NCI-H774 (cell line): ENCODE data around the gene KCTD19.
"Not testable (repeated sequence)": the region's sequence is repeated elsewhere in the genome, so short reads cannot be mapped to it uniquely, and the experiment has no call there.

ENCODE experiments used
- DNase-seq: peaks from one replicate; lab custom pipeline; 2025; lab: John Stamatoyannopoulos, UW

The KCTD19 gene

DNA sequence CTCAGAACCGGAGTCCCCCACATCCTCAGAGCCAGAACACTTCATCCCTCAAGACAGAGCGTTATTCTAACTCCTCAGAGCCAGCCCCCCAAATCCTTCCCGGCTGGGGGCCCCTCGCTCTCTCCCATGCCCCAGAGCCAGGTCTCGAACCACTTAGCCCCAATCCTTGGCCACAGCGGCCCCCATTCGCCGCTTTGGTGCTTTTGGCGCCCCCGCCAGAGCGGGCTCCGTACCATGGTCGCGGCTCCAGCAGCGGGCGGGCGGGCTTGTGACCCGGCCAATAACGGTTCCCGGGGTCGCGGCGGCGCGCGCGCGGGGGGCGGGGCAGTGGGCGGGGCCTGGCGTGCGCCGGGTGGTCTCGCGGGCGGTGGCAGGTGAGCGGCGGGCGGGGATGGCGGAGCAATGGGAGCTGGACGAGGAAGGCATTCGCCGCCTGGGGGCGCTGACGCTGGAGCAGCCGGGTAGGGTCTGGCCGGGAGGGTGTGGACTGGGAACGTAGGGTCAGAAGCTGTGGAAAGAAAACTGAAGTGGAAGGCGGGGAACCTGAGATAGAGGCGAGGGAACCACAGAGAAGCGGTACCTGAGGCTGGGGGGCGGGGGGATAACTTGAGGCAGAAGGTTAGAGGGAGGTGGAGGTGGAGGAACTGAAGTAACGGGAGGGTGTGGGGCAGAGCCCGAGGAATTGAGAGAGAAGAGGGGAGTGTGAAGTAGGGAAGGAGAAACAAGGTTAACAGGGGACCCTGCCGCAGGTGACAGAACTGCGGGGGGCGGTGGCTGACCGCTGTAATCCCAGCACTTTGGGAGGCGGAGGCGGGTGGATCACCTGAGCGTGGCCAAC, at the start of gene KCTD19, which contains the start of gene LRRC36:
Gene KCTD19, minus strand, starts transcription at position 270 of the 838 bp plus-strand sequence. Its CDS starts 34 bp downstream, at position 236.
Gene LRRC36, plus strand, starts transcription at position 344 of the 838 bp plus-strand sequence. Its CDS starts 48 bp downstream, at position 392.
- DNase-seq = peak; percentile 54

DNA sequence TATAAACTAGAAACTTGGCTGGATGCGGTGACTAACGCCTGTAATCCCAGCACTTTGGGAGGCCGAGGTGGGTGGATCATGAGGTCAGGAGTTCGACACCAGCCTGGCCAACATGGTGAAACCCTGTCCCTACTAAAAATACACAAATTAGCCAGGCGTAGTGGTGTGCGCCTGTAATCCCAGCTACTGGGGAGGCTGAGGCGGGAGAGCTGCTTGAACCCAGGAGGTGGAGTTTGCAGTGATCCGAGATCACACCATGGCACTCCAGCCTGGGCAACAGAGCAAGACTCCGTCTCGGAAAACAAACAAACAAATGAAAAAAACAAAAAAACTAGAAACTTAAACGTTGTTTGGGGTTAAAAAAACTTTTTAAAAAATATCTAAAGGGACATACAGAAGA, 49.5 kb upstream of the KCTD19 start:
- not testable (repeated sequence) for DNase-seq

DNA sequence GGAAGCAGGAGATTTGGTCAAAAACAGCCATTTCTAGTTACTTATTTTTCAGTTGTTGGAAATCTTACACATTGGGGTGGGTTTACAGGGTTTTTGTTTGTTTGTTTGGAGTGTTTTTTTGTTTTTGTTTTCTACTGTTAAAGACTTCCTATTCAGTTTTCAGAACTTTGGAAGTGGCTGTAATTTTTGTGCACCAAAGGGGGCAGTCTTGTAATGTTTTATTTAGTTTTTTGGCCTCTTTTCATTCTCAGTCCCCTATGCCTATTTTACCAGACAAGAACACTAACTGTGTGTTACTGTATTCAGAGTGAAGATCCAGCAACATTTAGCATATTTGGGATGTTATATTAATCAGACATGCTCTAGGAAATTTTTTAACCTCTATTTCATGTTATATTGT, 46.1 kb upstream of the KCTD19 start:
- DNase-seq = no peak

DNA sequence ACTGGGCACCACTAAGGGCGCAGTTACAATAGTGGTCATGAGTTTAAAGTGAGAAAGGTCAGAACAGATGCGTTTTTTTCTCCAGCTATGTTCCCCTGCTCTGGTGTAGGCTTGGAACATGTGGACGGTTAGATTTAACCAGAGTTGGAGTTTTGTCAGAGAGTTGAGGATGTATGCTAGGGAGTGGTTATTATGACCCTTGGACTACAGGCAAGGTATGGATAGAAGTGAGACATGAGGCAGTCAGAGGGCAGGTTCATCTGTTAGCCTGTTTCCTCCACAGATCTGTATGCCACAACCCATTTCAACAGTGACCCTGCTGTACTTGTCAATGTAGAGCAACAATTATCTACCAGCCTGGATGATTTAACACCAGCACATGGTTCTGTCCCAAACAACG, 44.1 kb upstream of the KCTD19 start:
- no peak for DNase-seq

DNA sequence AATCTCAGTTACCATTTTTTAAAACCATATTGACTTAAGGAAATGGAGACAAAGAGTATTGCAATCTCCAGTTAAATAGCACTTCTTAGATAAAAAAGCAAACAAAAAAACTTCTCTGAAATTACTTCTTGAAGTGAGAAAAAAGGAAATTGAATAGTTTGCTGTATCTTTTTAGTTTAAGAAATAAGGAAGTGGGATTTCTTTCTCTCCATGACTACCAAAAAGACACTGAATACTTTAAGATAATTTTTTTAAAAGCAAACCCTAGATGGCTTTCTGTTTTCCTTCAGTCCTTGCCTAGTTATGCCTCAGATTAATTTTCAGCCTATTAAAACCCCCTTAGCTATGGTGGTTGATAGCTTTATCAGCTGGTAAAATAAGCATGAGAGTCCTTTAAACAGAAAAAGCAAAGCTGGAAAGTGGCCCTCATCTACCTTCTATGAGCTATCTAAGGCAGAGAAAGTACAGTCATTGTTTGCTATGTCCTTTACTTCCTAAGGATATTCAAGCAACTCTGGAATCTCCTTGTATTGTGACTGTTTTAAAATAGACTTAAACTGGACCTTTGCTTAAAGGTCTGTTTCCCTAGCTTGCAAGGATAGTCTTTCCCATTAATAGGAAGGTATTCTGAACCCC, 38.2 kb upstream of the KCTD19 start:
- DNase-seq = no peak

DNA sequence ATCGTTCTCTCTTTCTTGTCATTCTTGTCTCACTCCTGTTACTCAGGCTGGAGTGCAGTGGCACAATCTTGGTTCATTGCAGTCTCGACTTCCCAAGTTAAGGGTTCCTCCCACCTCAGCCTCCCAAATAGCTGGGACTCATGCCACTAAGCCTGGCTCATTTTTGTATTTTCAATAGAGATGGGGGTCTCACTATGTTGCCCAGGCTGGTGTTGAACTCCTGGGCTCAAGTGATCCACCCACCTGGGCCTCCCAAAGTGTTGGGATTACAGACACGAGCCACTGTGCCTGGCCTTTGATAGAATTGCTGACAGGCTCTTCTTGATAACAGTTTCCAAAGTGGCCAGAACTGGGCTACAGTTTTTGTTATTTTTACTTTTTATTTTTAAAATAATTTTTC, 34.5 kb upstream of the KCTD19 start:
- no peak for DNase-seq

DNA sequence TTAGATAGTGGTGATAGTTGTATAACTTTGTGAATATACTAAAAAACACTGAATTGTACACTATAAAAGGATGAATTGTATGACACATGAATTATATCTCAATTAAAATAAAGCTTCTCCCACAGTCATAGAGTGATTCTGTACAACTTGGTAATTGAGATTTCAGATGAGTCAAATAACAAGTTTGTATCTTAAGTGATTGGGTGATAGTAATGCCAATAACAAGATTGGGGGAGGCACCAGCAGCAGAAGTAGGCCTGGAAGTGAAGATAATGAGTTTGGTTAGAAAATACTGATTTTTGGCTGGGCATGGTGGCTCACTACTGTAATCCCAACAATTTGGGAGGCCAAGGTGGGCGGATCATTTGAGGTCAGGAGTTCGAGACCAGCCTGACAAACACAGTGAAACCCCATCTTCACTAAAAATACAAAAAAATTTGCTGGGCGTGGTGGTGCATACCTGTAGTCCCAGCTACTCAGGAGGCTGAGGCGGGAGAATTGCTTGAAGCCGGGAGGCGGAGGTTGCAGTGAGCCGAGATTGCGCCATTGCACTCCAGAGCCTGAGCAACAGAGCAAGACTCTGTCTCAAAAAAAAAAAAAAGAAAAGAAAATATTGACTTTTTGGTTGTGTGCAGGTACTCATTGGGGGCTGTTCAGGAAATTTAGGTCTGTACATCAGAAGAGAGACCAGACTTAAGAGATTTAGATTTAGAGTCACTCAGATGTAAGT, 33.2 kb upstream of the KCTD19 start:
- not testable (repeated sequence) for DNase-seq

DNA sequence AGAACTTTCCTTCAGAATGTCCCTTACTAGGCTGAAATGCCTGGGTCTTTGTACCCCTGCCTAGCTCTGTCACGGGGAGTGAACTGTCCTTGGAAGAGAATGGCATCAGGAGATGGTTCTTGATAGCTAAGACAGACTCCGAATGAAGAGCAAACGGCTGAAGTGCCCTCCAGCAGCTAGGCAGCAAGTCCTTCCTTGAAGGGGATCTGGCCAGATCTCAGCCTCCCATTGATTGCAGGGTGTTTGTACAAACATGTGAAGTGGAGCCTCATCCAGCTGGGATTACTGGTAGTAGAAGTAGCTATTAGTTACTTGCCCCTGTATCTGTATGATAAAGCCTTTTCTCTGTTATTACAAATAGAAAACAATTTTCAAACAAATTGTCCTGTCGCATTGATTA, 31.0 kb upstream of the KCTD19 start:
- DNase-seq = no peak

DNA sequence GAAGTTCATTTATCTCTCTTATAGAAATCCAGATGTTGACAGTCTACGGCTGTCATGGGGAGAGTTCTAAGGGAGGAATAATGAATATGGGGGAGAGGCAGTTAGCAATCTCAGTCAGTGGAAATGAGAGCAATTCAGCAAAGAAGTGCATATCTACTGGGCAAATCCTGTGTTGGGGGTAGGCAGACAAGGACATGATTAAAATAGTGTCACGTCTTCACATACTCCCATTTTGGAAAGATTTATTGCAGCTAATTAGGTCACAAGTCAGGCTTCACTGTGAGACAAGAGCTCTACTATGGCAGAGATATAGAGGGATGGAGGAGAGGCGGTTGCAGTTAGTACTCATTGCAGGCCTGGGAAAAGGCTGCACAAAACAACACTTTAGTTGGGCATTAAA, 29.9 kb upstream of the KCTD19 start:
- no peak for DNase-seq

DNA sequence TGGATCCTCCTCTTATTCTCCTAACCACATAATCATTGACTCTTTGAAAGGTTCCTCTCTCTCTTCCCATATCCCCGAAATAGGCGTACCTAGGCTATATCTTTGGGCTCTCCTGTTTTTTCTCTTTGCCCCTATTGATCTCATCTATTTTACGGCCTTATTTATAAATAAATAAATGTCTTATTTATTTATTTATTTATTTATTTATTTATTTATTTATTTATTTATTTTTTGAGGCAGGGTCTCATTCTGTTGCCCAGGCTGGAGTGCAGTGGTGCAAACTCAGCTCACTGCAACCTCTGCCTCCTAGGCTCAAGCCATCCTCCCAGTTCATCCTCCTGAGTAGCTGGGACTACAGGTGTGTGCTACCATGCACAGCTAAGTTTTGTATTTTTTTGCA, 25.9 kb upstream of the KCTD19 start:
- not testable (repeated sequence) for DNase-seq

DNA sequence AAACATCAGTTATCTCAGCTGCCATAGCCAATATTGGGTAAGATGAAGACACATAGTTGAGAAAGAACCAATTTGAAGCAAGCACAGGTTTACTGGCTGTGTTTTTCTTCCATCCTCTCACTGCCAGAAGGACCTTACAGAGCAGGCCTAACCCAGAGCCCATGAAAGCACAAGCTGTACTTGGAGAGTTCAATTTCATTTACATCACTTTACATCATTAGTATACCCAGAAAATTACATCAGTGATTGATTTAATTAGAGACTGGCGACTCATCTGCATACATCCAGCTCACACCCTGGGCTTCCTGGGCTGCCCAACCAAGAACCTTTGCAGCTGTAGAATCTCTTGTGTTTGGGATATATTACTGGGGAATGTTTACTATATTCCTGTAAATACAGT, 23.8 kb upstream of the KCTD19 start:
- no peak for DNase-seq

DNA sequence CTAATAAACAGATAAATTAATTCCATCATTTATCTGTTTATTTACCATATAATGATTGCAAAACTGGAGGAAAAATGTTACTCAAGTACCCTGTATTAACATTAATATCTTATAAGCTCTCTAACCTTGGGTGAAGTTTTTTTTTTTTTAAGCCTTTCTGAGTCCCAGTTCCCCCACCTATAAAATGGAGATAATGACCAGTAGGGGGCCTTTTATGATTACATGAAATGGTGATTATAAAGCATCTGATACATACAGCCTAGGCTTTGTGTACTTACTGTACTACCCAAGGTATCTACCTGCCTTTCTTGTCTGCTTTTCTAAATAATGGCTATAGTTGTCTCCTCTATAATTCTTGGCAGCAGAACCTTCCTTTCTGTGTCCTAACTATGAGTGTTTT, 22.6 kb upstream of the KCTD19 start:
- DNase-seq = no peak

DNA sequence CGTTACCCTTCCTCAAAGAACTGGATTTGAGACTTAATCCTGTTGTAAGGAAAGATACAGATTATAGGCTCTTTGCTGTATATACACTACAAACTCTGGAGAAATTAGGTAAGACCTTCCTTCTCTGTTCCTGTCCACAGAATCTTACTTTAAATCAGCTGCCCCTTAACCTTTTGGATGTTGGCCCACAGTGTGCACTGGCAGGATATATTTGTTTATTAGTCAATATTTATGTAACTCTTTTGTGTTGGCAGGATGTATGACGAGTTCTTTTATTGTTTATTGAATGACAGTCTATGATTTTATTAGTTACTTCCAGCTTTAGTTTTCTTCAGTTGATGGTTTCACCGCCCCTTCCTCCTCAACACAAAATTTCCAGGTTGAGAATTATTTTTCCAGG, 19.8 kb upstream of the KCTD19 start:
- no peak for DNase-seq

DNA sequence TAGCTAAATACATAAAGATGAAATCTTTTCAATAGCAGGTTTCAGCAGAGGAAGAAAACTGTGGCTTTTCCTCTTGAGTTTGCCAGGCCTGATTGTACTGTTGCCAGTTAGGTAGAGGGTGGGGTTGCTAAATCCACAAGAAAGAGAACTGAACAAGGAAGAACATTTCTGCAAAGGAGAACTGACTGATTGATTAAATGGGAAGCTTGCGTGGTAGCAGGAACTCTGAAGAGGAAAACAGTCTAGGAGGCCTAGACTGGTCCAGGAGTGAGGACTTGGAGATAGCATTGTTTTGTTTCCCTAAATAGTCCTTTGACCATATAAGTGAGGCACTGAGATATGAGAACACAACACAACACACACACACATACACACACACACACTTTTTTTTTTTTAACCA, 18.9 kb upstream of the KCTD19 start:
- no peak for DNase-seq

DNA sequence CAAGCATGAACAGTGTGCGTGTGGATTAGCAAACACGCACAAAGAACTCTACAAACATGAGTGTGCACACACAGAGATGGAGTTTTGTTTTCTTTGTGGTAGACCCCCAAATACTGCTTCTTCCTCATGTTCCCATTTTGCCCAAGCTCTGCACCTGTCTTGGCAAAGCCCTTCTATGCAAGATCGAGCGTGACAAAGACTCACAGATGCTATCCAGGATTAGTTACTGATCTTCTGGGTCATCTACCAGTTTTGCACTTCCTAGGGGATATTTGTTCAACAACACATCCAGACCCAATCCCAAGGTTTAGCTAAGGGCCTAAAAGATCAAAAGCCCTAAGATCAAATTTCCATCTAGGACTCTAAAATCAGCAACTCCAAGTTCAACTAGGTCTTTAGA, 16.1 kb upstream of the KCTD19 start:
- DNase-seq = no peak

DNA sequence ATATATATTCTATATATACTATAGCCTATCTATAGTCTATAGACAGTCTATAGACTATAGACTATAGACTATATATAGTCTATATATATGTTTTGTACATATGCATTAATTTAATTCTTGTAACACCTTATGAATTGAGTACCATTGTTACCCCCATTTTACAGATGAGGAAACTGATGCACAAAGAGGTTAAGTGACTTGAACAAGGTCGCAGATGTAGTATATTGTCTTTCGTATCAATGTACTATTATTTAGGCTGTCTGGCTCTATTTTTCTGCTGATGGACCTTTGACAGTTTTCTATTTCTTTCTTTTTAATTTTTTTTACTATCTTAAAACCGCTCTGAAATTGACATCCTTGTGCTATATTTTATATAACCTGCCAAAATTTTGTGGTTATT, 14.7 kb upstream of the KCTD19 start:
- no peak for DNase-seq

DNA sequence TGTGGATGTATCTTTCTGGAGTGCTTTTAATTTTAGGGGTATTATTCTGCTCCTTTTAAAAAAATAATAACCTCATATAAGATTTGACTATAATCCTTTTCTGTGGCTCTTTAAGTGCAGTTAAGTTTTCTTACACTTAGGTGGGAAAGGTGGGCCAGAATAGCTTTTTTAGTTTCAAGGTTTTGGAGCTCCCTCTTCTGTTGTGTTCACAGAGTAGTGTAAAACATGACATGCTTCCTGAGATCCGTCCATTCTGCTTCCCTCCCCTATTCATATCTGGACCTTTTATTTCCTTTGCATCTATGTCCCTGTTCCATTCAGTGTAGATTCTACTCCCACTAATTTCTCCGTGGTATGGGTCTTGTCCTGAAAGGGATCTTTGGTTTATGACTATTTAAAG, 12.9 kb upstream of the KCTD19 start:
- no peak for DNase-seq

DNA sequence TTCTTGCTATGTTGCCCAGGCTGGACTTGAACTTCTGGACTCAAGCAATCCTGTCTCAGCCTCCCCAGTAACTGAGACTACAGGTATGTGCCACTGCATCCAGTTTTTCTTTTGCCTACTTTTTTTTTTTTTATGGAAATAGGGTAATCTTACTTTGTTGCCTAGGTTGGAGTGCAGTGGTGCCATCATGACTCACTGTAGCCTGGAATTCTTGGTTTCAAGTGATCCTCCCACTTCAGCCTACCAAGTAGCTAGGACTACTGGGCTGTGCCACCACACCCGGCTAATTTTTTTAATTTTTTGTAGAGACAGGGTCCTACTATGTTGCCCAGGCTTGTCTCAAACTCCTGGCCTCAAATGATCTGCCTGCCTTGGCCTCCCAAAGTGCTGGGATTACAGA, 10.1 kb upstream of the KCTD19 start:
- no peak for DNase-seq

DNA sequence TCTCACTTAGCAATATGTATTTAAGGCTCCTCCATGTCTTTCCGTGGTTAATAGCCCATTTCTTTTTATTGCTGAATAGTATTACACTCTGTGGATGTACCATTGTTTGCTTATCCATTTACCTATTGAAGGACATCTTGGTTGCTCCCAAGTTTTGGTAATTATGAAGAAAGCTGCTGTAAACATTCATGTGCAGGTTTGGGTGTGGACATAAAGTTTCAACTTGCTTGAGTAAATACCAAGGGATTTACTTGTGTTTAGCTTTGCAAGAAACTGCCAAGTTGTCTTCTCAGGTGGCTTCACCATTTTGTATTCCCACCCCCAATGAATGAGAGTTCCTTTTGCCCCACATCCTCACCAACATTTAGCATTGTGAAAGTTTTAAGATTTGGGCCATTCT, 9.6 kb upstream of the KCTD19 start:
- no peak for DNase-seq

DNA sequence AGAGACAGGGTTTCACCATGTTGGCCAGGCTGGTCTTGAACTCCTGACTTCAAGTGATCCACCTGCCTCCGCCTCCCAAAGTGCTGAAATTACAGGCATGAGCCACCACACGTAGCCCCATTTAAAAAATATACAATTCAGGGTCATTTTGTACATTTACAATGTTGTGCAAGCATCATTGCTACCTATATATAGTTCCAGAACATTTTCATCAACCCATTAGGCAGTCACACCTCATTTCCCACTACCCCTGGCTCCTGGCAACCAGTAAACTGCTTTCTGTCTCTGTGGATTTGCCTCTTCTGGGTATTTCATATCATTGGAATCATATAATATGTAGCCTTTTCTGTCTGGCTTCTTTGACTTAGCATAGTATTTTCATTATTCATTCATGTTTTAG, 6.8 kb upstream of the KCTD19 start:
- no peak for DNase-seq

DNA sequence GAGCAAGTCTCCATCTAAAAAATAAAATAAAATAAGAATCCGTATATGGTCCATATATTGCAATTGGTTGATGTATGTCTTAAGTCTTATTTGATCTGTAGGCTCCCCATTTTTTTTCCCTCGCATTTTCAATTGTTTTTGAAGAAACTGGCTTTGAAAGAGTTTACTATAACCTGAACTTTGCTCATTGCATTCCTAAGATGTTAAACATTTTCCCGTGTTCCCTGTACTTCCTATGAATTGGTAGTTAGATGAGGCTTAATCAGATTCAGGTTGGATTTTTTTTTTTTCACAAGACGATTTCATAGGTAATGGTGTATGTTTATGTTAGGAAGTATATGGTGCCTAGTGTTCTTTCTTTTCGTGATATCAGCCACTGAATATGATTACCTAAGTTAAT, 3.4 kb upstream of the KCTD19 start:
- no peak for DNase-seq

DNA sequence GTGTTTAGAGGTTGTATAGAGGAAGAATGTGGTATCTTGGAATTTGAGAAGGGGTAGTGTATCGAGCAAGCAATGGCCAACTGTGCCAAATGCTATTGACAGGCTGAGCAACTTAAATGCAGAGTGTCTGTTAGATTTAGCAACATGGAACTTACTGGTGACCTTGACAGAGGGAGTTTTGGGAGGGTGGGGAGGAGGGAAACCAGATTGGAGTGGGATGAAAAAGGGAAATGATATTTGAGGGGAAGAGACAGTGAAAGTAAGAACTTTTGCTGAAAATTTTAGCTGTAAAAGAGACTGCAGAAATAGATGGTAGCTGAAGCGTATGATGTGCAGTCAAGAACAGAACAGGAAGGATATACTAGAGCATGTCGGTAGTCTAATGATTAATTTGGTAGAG, 1.2 kb upstream of the KCTD19 start:
- DNase-seq = no peak

DNA sequence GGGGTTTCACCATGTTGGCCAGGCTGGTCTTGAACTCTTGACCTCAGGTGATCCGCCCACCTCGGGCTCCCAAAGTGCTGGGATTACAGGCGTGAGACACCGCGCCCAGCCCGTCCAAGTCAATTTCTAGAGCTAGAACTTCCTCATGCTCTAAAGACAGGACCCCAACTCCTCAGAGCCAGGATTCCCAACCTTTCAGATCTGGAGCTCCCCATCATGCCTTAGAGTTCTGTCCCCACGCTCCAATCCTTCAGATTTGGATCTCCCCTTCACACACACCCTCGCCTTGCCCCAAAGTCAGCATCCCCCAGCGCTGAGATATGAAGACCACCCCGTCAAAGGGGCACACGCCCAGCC, 448 bp downstream of the KCTD19 start:
- no peak for DNase-seq
